Activated CD8-positive, alpha-beta memory T cell treated with anti-CD3 and anti-CD28 coated beads for 36 hours (primary cell): ENCODE results near the gene TRIM34. TPM values are rescaled to one million over a fixed set of nuclear protein-coding genes. Genes with fewer than 3 reads are reported as not detected.
"Not testable (repeated sequence)": the region's sequence is repeated elsewhere in the genome, so short reads cannot be mapped to it uniquely, and the experiment has no call there.

Source experiments
- CTCF ChIA-PET: fragments of 350-600 bp; sonication (Branson Sonifier 250); formaldehyde crosslinking; loops from one replicate; lab custom pipeline; 2021; ENCODE audit warnings: antibody characterized with exemption; lab: Charles Lee
- POLR2A ChIA-PET: fragments of 350-600 bp; sonication (Branson Sonifier 250); formaldehyde crosslinking; loops from one replicate; lab custom pipeline; 2021; ENCODE audit warnings: antibody characterized with exemption; lab: Charles Lee
- total RNA-seq, 2 experiments: library from RNA; stranded (reverse); gene quantifications; one replicate each; pipeline ENCODE4 v1.2.3, GENCODE V29; 2021

Gene TRIM34
- total RNA-seq, 2 experiments from 2014 or later, result 3.6 to 4.8 TPM

GRCh38 chr11:5679811-5680210, 55.0 kb downstream of the TRIM34 start:
- ChIA-PET POLR2A (no interaction called here), CTCF (no interaction called here)

GRCh38 chr11:5682890-5683441, 58.2 kb downstream of the TRIM34 start:
- POLR2A ChIA-PET, CTCF ChIA-PET: not testable (repeated sequence)

GRCh38 chr11:5683620-5684019, 58.8 kb downstream of the TRIM34 start:
- POLR2A ChIA-PET, result interaction anchor here (1.8 kb wide), 1 partner anchor 37 kb away, joined by 5 read pairs; no protein-coding TSS in a partner anchor
- CTCF ChIA-PET, result interaction anchor here (1.0 to 1.4 kb wide), 3 partner anchors 10 to 30 kb away, joined by 3 to 4 read pairs (median 3); no protein-coding TSS in a partner anchor

GRCh38 chr11:5684036-5684645, 59.3 kb downstream of the TRIM34 start:
- ChIA-PET CTCF (interaction anchor here (0.8 to 1.4 kb wide), 4 partner anchors 9 to 29 kb away, joined by 3 to 4 read pairs (median 3); no protein-coding TSS in a partner anchor), POLR2A (interaction anchor here (1.1 to 1.8 kb wide), 3 partner anchors 22 to 37 kb away, joined by 4 to 5 read pairs (median 4); no protein-coding TSS in a partner anchor)

- POLR2A ChIA-PET, result interaction anchor here (0.5 to 1.8 kb wide), 4 partner anchors 21 to 1469 kb away, joined by 4 to 5 read pairs (median 4); no protein-coding TSS in a partner anchor
- CTCF ChIA-PET, result interaction anchor here (0.6 to 1.4 kb wide), 5 partner anchors 8 to 41 kb away, joined by 3 to 4 read pairs (median 3); no protein-coding TSS in a partner anchor
Observed at GRCh38 chr11:5684646-5685362, 60.0 kb downstream of the TRIM34 start, which contains the start of gene TRIM5. Gene TRIM5 (minus strand): TSS chr11:5685074. CDS start chr11:5680177, 4,897 bp downstream.

GRCh38 chr11:5686426-5686825, 61.6 kb downstream of the TRIM34 start:
- ChIA-PET POLR2A (no interaction called here), CTCF (no interaction called here)

GRCh38 chr11:5688482-5688881, 63.7 kb downstream of the TRIM34 start:
- CTCF ChIA-PET, result no interaction called here

GRCh38 chr11:5689551-5689983, 64.8 kb downstream of the TRIM34 start, which contains the start of gene TRIM22:
Gene TRIM22 (plus strand): TSS chr11:5689790. CDS start chr11:5696233, 6,443 bp downstream.
- ChIA-PET POLR2A (no interaction called here), CTCF (interaction anchor here (1.6 kb wide), 1 partner anchor 11 kb away, joined by 5 read pairs; no protein-coding TSS in a partner anchor)

More at GRCh38 chr11:5688482-5688881, 63.7 kb downstream of the TRIM34 start:
- POLR2A ChIA-PET, result no interaction called here

- POLR2A ChIA-PET, result no interaction called here
- CTCF ChIA-PET, result interaction anchor here (1.2 to 1.6 kb wide), 2 partner anchors 10 to 13 kb away, joined by 4 to 5 read pairs; no protein-coding TSS in a partner anchor
Observed at GRCh38 chr11:5690216-5690615, 65.4 kb downstream of the TRIM34 start.

GRCh38 chr11:5690736-5691135, 65.9 kb downstream of the TRIM34 start:
- ChIA-PET CTCF (interaction anchor here (1.2 to 1.6 kb wide), 2 partner anchors 10 to 12 kb away, joined by 4 to 5 read pairs; no protein-coding TSS in a partner anchor), POLR2A (no interaction called here)

- CTCF ChIA-PET, result interaction anchor here (1.2 kb wide), 1 partner anchor 12 kb away, joined by 4 read pairs; no protein-coding TSS in a partner anchor
- POLR2A ChIA-PET, result not testable (repeated sequence)
Observed at GRCh38 chr11:5691238-5691963, 66.6 kb downstream of the TRIM34 start.

- POLR2A ChIA-PET, result no interaction called here
- CTCF ChIA-PET, result no interaction called here
Observed at GRCh38 chr11:5691964-5692361, 67.2 kb downstream of the TRIM34 start.

Other genes with a start within 250 kb of the TRIM34 start
- not detected for gene OR51M1, start 241.2 kb upstream of the TRIM34 start, total RNA-seq
- gene OR51Q1, start 202.9 kb upstream of the TRIM34 start, total RNA-seq, result not detected
- not detected for gene OR51I1, start 183.5 kb upstream of the TRIM34 start, total RNA-seq
- gene OR51I2, start 175.7 kb upstream of the TRIM34 start, total RNA-seq, result not detected
- gene OR52D1, start 136.3 kb upstream of the TRIM34 start, total RNA-seq, result not detected
- gene UBQLN3, start 115.0 kb upstream of the TRIM34 start, total RNA-seq, result not detected
- gene UBQLNL, start 108.3 kb upstream of the TRIM34 start, total RNA-seq, result under 1 TPM in 1 of 2 experiments, not detected in 1; 0.10 TPM
- not detected for gene OR52H1, start 76.5 kb upstream of the TRIM34 start, total RNA-seq
- gene OR52B6, start 44.1 kb upstream of the TRIM34 start, total RNA-seq, result not detected
- under 1 TPM; 0.23 to 0.44 TPM for gene TRIM6, start 28.4 kb upstream of the TRIM34 start, total RNA-seq
- 1 to 10 TPM; 5.6 to 6.1 TPM for gene TRIM5, start 60.1 kb downstream of the TRIM34 start, total RNA-seq
- gene TRIM22, start 64.8 kb downstream of the TRIM34 start, total RNA-seq, result 10 to 100 TPM; 67.9 to 68.5 TPM
- gene OR56B1, start 111.4 kb downstream of the TRIM34 start, total RNA-seq, result not detected
- gene OR52N4, start 129.2 kb downstream of the TRIM34 start, total RNA-seq, result under 1 TPM in 1 of 2 experiments, not detected in 1; 0.21 TPM
- gene OR52N5, start 158.4 kb downstream of the TRIM34 start, total RNA-seq, result not detected
- gene OR52N1, start 166.3 kb downstream of the TRIM34 start, total RNA-seq, result not detected
- gene OR52N2, start 183.9 kb downstream of the TRIM34 start, total RNA-seq, result not detected
- gene OR52E6, start 216.9 kb downstream of the TRIM34 start, total RNA-seq, result not detected
- gene OR52E8, start 232.7 kb downstream of the TRIM34 start, total RNA-seq, result not detected